Measurements from ENCODE around the gene DESI1. TPM values are rescaled to one million over a fixed set of nuclear protein-coding genes. Genes with fewer than 3 reads are reported as not detected.

The DESI1 gene
- total and polyA plus RNA-seq, 2 of the 13 experiments (the other 11 are each of a cell fraction or from before 2014, with no cell fraction given), result 21.6 to 29.2 TPM

- TF ChIP-seq, protein P1, sequence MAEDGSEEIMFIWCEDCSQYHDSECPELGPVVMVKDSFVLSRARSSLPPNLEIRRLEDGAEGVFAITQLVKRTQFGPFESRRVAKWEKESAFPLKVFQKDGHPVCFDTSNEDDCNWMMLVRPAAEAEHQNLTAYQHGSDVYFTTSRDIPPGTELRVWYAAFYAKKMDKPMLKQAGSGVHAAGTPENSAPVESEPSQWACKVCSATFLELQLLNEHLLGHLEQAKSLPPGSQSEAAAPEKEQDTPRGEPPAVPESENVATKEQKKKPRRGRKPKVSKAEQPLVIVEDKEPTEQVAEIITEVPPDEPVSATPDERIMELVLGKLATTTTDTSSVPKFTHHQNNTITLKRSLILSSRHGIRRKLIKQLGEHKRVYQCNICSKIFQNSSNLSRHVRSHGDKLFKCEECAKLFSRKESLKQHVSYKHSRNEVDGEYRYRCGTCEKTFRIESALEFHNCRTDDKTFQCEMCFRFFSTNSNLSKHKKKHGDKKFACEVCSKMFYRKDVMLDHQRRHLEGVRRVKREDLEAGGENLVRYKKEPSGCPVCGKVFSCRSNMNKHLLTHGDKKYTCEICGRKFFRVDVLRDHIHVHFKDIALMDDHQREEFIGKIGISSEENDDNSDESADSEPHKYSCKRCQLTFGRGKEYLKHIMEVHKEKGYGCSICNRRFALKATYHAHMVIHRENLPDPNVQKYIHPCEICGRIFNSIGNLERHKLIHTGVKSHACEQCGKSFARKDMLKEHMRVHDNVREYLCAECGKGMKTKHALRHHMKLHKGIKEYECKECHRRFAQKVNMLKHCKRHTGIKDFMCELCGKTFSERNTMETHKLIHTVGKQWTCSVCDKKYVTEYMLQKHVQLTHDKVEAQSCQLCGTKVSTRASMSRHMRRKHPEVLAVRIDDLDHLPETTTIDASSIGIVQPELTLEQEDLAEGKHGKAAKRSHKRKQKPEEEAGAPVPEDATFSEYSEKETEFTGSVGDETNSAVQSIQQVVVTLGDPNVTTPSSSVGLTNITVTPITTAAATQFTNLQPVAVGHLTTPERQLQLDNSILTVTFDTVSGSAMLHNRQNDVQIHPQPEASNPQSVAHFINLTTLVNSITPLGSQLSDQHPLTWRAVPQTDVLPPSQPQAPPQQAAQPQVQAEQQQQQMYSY (CRISPR knock-in tag; IDR thresholded peaks at IDR 0.05), result no peak
- no peak for TF ChIP-seq TCF12 (IDR thresholded peaks at IDR 0.05)
- no peak for TF ChIP-seq TCF12 (CRISPR knock-in tag; IDR thresholded peaks at IDR 0.05)
- TF ChIP-seq HNRNPK (IDR thresholded peaks at IDR 0.05; ENCODE audit: low read depth, low read length, poor library complexity, severe bottlenecking), result no peak
- TF ChIP-seq BORCS8-MEF2B (CRISPR knock-in tag; IDR thresholded peaks at IDR 0.05), result no peak
- TF ChIP-seq SKI (IDR thresholded peaks at IDR 0.05; ENCODE audit: partially characterized antibody), result no peak
- TF ChIP-seq, protein P2, sequence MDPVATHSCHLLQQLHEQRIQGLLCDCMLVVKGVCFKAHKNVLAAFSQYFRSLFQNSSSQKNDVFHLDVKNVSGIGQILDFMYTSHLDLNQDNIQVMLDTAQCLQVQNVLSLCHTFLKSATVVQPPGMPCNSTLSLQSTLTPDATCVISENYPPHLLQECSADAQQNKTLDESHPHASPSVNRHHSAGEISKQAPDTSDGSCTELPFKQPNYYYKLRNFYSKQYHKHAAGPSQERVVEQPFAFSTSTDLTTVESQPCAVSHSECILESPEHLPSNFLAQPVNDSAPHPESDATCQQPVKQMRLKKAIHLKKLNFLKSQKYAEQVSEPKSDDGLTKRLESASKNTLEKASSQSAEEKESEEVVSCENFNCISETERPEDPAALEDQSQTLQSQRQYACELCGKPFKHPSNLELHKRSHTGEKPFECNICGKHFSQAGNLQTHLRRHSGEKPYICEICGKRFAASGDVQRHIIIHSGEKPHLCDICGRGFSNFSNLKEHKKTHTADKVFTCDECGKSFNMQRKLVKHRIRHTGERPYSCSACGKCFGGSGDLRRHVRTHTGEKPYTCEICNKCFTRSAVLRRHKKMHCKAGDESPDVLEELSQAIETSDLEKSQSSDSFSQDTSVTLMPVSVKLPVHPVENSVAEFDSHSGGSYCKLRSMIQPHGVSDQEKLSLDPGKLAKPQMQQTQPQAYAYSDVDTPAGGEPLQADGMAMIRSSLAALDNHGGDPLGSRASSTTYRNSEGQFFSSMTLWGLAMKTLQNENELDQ (CRISPR knock-in tag; IDR thresholded peaks at IDR 0.05; ENCODE audit: borderline replicate concordance), result no peak
- no peak for TF ChIP-seq ZNF235 (CRISPR knock-in tag; IDR thresholded peaks at IDR 0.05; ENCODE audit: borderline replicate concordance)
These were observed 21.8 kb downstream of the DESI1 start (continued) for GRCh38 chr22:41598891-41599635.

Measured in HepG2 (cell line).